Measurements from ENCODE around the gene INHA. TPM values are rescaled to one million over a fixed set of nuclear protein-coding genes. Genes with fewer than 3 reads are reported as not detected.

Gene INHA
- total and polyA plus RNA-seq, 2 donors (not counting 1 experiment from before 2014, with no cell fraction given): not detected

GRCh38 chr2:219539926-219540678 lies 32.0 kb upstream of the INHA start:
- no peak overlapping the region for H3K4me3 Mint-ChIP-seq

More at GRCh38 chr2:219539926-219540678, 32.0 kb upstream of the INHA start:
- ChIA-PET POLR2A (no interaction called here), CTCF (interaction anchor here (0.8 to 3.5 kb wide), 8 partner anchors 11 to 191 kb away, joined by 3 to 29 read pairs (median 8); no protein-coding TSS in a partner anchor)
- Histone ChIP-seq H3K27ac (ENCODE audit: low read length in 2 of 2) (no peak overlapping the region), H3K4me1 (ENCODE audit: control insufficient read depth in 2 of 2, insufficient read depth in 2 of 2, low read length in 2 of 2) (peaks cover 29 to 31% of the 10 kb centered on the region in 2 donors), H3K79me2 (ENCODE audit: control insufficient read depth, insufficient read depth, low read length) (no peaks in the 10 kb centered on the region), H4K20me1 (ENCODE audit: control insufficient read depth, insufficient read depth, low read length, poor library complexity, severe bottlenecking) (no peaks in the 10 kb centered on the region), H2AFZ (ENCODE audit: insufficient read depth, low read depth, low read length, poor library complexity, severe bottlenecking) (no peak overlapping the region), H3K9ac (ENCODE audit: low read length) (no peak overlapping the region), H3K4me2 (replicated peaks; ENCODE audit: low read depth, low read length, poor library complexity, severe bottlenecking) (no peak overlapping the region), H3K9me3 (ENCODE audit: control extremely low read depth in 1 of 3, control insufficient read depth in 2 of 3, insufficient read depth in 1 of 3, low read length in 2 of 3) (peaks cover 0 to 22% (median 0%) of the 10 kb centered on the region in 3 donors), H3K4me3 (ENCODE audit: control extremely low read depth in 1 of 5, extremely low read depth in 1 of 5, insufficient read depth in 1 of 5, low read depth in 2 of 5, low read length in 4 of 5) (no peak overlapping the region), H3K27me3 (replicated peaks in 1 of 4; ENCODE audit: control extremely low read depth in 1 of 4, control insufficient read depth in 3 of 4, insufficient read depth in 4 of 4, low read length in 3 of 4) (peaks cover 0 to 78% (median 19%) of the 10 kb centered on the region in 4 experiments), H3K36me3 (replicated peaks in 1 of 2; ENCODE audit: control extremely low read depth in 1 of 2, control insufficient read depth in 1 of 2, extremely low read depth in 1 of 2, insufficient read depth in 2 of 2, low read length in 1 of 2) (no peaks in the 10 kb centered on the region)
- H3K9me3 Mint-ChIP-seq (ENCODE audit: insufficient read depth): no peaks in the 10 kb centered on the region
- no peak overlapping the region for H3K27ac Mint-ChIP-seq
- WGBS (ENCODE audit: insufficient coverage): 95% methylated on average over 46 of the region's 46 CpGs
- no peak for TF ChIP-seq EZH2 (IDR thresholded peaks at IDR 0.05; ENCODE audit: borderline replicate concordance, insufficient read depth, low read depth, low read length, poor library complexity, severe bottlenecking)
- TF ChIP-seq, protein P1, sequence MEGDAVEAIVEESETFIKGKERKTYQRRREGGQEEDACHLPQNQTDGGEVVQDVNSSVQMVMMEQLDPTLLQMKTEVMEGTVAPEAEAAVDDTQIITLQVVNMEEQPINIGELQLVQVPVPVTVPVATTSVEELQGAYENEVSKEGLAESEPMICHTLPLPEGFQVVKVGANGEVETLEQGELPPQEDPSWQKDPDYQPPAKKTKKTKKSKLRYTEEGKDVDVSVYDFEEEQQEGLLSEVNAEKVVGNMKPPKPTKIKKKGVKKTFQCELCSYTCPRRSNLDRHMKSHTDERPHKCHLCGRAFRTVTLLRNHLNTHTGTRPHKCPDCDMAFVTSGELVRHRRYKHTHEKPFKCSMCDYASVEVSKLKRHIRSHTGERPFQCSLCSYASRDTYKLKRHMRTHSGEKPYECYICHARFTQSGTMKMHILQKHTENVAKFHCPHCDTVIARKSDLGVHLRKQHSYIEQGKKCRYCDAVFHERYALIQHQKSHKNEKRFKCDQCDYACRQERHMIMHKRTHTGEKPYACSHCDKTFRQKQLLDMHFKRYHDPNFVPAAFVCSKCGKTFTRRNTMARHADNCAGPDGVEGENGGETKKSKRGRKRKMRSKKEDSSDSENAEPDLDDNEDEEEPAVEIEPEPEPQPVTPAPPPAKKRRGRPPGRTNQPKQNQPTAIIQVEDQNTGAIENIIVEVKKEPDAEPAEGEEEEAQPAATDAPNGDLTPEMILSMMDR (IDR thresholded peaks at IDR 0.05): no peak
- ATAC-seq (ENCODE audit: low read depth) (no peak), DNase-seq (no peak)
- peaks cover 24% of the 10 kb centered on the region for H3K4me1 Mint-ChIP-seq
- intact Hi-C loops (cut with micrococcal nuclease): no loop called here
- H3K27me3 Mint-ChIP-seq: peaks cover 27% of the 10 kb centered on the region

All from B cell (primary cell).